ENCODE data around the gene TTC7B. TPM values are rescaled to one million over a fixed set of nuclear protein-coding genes. Genes with fewer than 3 reads are reported as not detected.

The TTC7B gene
- total RNA-seq, 2 experiments from 2014 or later, result 5.9 to 6.6 TPM

DNA sequence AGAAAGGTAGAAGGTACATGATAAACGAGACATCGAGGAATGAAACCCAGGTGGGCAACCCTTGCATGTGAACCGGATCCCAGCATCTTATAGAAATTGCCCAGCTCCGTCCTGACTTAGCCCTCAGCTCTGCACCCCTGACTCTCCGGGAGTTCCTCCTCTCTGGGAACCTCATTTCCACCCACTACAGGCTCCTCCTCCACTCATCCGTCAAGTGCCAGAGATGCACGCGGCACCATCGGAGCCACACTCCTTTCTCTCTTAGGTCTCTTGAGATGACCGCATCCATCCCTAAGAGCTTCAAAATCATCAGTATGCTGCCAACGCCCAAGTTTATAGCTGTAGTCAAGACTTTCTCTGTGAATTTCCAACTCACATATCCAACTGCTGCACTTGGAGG lies 84.7 kb downstream of the TTC7B start:
- H3K4me1 Mint-ChIP-seq, result no peaks in the 10 kb centered on the region
- H3K9me3 Mint-ChIP-seq, result no peaks in the 10 kb centered on the region
- peaks cover 6% of the 10 kb centered on the region for H3K27me3 Mint-ChIP-seq
- H3K36me3 Mint-ChIP-seq, result no peaks in the 10 kb centered on the region
- no peak overlapping the region for H3K27ac Mint-ChIP-seq
- POLR2A ChIA-PET, result no interaction called here
- ATAC-seq (ENCODE audit: low read depth) (no peak), DNase-seq (no peak)
- no peak overlapping the region for H3K4me3 Mint-ChIP-seq

DNA sequence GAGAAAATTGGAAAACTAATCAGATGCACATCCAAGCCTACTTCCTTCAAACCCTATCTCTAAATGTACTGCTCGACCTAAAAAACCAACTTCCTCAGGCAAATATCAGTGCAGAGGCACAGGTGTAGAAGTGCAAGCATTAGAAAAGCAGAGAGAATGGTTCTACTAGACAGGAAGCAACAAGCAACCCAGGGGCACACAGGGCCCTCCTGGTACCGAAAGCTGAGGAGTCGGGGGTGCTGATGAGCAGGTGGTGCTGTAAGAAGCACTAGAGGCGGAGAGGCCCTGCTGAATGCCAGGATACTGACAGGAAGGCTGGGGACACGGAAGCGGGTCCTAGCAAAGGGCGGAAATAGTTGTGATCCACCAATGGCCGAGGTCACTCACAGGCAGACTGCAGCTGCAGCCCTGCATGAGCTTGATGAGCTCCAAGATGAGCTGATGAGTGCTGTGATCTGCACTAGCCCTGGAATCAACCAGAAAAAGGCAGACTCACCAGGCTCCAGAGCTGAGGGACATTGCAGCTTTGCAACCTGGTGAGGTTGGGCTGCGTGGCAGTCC lies 85.9 kb downstream of the TTC7B start:
- POLR2A ChIA-PET, result no interaction called here
- ATAC-seq (ENCODE audit: low read depth), result no peak
- no peak overlapping the region for H3K27ac Mint-ChIP-seq

DNA sequence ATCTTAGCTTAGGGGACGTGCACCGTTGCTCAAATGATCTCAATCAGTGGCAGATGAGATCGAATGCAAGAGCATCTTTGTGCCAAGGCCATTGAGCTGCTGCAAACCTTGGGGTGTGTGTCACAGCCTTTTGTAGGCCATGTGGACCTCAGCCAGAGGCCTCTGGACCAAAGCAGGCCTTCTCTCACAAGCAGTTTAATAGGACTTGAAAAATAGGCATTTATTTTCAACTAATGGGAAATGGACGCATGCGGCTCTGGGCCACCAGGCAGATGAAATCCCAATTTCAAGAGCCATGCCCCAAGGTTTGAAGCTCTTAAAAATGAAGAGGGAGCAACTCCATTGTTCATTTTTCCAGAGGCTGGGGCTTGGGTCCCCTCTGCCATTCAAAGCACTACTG lies 87.3 kb downstream of the TTC7B start:
- no peaks in the 10 kb centered on the region for H3K4me1 Mint-ChIP-seq
- ATAC-seq (ENCODE audit: low read depth) (no peak), DNase-seq (no peak)
- no peaks in the 10 kb centered on the region for H3K36me3 Mint-ChIP-seq
- no peak overlapping the region for H3K27ac Mint-ChIP-seq
- H3K4me3 Mint-ChIP-seq, result no peak overlapping the region
- POLR2A ChIA-PET, result no interaction called here
- H3K27me3 Mint-ChIP-seq, result peaks cover 6% of the 10 kb centered on the region
- H3K9me3 Mint-ChIP-seq, result no peaks in the 10 kb centered on the region

More for the DNA sequence above, 85.9 kb downstream of the TTC7B start:
- no peaks in the 10 kb centered on the region for H3K36me3 Mint-ChIP-seq
- H3K27me3 Mint-ChIP-seq, result peaks cover 6% of the 10 kb centered on the region
- no peak for DNase-seq
- H3K4me3 Mint-ChIP-seq, result no peak overlapping the region
- no peaks in the 10 kb centered on the region for H3K9me3 Mint-ChIP-seq
- H3K4me1 Mint-ChIP-seq, result no peaks in the 10 kb centered on the region

DNA sequence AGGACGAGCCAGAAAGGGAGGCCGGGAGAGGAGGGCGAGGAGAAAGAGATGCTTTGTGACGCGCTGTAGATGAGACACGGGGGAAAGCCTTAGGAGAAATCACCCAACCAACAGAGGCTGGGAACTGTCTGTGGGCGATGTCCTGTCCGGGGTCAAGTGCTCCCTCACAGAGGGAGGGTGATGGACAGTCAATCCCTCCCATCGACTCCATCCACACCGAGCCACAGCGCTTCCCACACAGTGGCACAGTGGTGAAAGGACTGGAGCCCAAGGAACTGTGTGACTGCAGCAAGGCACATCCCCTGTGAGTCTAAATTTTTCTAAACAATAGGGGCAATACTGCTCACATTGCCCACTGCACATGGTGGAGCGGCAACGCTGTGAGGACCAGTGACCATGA lies 89.1 kb downstream of the TTC7B start:
- H3K9me3 Mint-ChIP-seq, result no peaks in the 10 kb centered on the region
- no peaks in the 10 kb centered on the region for H3K4me1 Mint-ChIP-seq
- H3K27me3 Mint-ChIP-seq, result peaks cover 2% of the 10 kb centered on the region
- POLR2A ChIA-PET, result no interaction called here
- DNase-seq (no peak), ATAC-seq (ENCODE audit: low read depth) (no peak)
- H3K36me3 Mint-ChIP-seq, result no peaks in the 10 kb centered on the region
- no peak overlapping the region for H3K4me3 Mint-ChIP-seq
- no peak overlapping the region for H3K27ac Mint-ChIP-seq

DNA sequence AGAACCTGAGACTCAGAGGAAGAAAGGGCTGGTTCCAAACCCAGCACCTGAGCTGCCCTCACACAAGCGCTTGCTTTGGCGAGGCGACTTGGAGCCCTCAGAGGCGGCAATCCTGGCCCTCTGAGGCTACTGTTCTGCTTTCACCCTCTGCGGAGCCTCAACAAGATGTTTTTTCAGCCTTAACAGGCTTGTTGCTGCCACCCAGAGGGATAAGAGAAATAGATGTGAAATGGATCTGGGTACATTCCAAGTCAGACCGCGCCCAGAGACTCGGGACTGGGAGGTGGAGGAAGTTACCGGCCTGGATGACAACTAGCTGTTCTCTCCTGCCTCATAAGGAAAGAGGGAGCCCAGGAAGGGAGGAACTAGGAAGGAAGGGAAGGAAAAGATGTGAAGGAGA lies 89.6 kb downstream of the TTC7B start:
- POLR2A ChIA-PET, result no interaction called here

DNA sequence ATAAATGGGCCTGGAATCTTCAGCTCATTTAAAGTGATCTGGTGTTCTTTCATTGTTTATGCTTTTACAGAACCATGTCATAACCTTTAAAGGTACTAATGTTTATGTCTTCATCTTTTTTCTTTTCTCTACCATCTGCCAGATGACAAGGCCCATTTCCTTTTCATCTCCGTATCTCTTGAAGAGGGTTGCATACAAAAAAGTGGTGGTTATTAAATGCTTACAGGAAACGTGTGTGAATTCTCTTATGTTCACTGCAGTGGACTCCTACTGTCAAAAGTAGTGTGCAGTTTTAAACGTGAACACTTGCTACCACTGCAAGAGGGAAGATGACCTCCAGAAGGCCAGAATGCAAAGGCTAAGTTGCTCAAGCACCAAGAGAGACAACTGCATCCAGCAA lies 91.4 kb downstream of the TTC7B start:
- no peaks in the 10 kb centered on the region for H3K9me3 Mint-ChIP-seq
- DNase-seq, result no peak
- POLR2A ChIA-PET, result no interaction called here

More for the DNA sequence above, 89.6 kb downstream of the TTC7B start:
- Mint-ChIP-seq H3K36me3 (no peaks in the 10 kb centered on the region), H3K27me3 (peaks cover 2% of the 10 kb centered on the region), H3K27ac (no peak overlapping the region), H3K4me1 (no peaks in the 10 kb centered on the region), H3K4me3 (no peak overlapping the region), H3K9me3 (no peaks in the 10 kb centered on the region)
- ATAC-seq (ENCODE audit: low read depth) (no peak), DNase-seq (no peak)

DNA sequence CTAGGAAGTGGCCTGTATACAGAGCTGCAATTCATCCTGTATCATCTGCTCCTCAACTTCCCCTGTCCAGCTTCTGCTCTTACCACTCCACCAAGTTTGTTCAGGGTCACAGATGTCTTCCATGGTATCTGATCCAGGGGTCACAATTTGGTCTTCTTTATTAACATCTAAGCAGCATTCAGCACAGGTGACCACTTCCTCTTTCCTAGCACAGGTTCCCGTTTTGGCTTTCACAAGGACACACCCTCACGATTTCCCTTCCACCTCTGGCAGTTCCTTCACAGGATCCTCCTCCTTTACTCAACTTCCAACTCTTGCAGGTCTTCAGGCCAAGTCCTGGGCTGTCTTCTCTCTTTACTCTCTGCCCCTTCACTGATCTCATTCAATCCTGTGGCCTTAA lies 93.6 kb downstream of the TTC7B start:
- DNase-seq (no peak), ATAC-seq (ENCODE audit: low read depth) (no peak)
- POLR2A ChIA-PET, result no interaction called here

More for the DNA sequence above, 91.4 kb downstream of the TTC7B start:
- no peak for ATAC-seq (ENCODE audit: low read depth)
- H3K4me1 Mint-ChIP-seq, result no peaks in the 10 kb centered on the region
- no peaks in the 10 kb centered on the region for H3K36me3 Mint-ChIP-seq
- no peak overlapping the region for H3K4me3 Mint-ChIP-seq
- no peak overlapping the region for H3K27ac Mint-ChIP-seq
- no peaks in the 10 kb centered on the region for H3K27me3 Mint-ChIP-seq

DNA sequence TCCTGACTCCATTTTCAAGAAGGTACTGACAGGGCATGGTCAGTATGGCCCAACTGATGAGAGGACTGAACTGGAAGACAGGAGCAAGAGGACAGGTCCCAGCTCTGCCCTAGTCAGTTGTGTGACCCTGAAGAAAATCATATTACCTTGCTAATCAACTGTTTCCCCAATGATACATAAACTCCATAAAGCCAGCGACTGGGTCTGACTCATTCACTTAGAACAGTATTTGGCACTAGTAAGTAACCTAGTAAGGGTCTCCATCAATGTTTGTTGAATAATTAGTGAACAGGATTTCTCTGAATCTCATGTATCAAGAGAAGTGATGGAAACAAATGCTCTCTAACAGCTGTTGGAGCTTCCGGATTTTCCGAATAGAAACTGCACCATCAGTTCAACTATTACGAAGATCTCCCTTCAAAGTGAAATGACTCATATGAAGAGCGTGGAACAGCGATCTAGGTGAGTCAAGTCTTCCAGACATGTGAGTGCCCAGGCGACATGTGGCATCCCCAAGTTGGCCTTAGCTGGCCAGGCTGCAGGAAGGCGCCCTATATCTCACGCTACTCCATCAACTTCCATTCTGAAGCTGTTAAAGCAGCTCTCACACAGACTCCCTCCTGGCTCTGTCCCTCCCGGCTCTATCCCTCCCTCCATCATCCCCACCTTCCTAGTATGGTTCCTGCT lies 94.5 kb downstream of the TTC7B start:
- Mint-ChIP-seq H3K36me3 (no peaks in the 10 kb centered on the region), H3K4me3 (no peak overlapping the region), H3K4me1 (no peaks in the 10 kb centered on the region), H3K27ac (no peak overlapping the region), H3K27me3 (peaks cover 1% of the 10 kb centered on the region), H3K9me3 (no peaks in the 10 kb centered on the region)
- ATAC-seq (ENCODE audit: low read depth) (no peak), DNase-seq (no peak)
- POLR2A ChIA-PET, result no interaction called here

More for the DNA sequence above, 93.6 kb downstream of the TTC7B start:
- H3K27ac Mint-ChIP-seq, result no peak overlapping the region
- no peaks in the 10 kb centered on the region for H3K27me3 Mint-ChIP-seq
- no peaks in the 10 kb centered on the region for H3K36me3 Mint-ChIP-seq
- H3K4me1 Mint-ChIP-seq, result no peaks in the 10 kb centered on the region
- H3K4me3 Mint-ChIP-seq, result no peak overlapping the region
- H3K9me3 Mint-ChIP-seq, result no peaks in the 10 kb centered on the region

DNA sequence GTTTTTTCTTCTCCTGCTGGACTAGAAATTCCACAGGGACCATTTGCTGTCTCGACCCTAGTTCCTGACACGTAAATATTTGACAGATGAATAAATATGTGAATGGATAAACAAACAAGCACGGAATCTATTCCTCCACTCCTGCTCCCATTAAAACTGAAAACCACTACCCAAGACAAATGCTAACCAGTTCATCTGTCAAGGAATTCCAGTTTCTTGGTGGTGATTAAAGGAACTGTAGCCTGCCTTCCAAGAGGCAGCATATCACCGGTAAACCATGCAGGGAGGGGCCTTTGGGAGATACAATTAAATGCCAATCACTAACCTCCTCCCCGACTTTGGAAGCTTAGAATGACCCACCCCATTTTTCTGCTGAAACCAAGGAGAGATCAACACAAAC lies 95.4 kb downstream of the TTC7B start:
- Mint-ChIP-seq H3K4me1 (no peaks in the 10 kb centered on the region), H3K27ac (no peak overlapping the region), H3K4me3 (no peak overlapping the region), H3K27me3 (peaks cover 3% of the 10 kb centered on the region), H3K36me3 (no peaks in the 10 kb centered on the region), H3K9me3 (no peaks in the 10 kb centered on the region)
- POLR2A ChIA-PET, result no interaction called here
- no peak for DNase-seq
- ATAC-seq (ENCODE audit: low read depth), result no peak

DNA sequence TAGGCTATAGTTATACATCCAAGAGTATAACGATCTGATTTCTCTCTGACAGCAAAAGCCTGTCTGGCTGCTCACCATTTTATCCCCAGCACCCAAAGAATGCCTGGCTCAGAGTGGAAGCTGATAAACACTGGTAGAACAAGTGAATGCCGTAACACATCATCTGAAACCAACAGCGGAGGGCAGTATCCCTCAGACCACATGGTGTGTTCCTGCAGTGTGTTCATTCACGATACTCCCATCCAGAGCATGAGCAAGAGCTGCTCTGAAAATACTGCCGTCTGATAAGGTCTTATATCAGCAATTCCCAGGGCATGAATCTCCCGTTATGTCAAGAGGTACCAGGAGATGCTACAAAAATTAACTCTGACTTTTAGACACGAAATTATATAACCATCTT lies 95.9 kb downstream of the TTC7B start:
- H3K27ac Mint-ChIP-seq, result no peak overlapping the region
- POLR2A ChIA-PET, result interaction anchor here (0.6 kb wide), 1 partner anchor 22 kb away, joined by 3 read pairs; no protein-coding TSS in a partner anchor
- no peak overlapping the region for H3K4me3 Mint-ChIP-seq
- H3K27me3 Mint-ChIP-seq, result peaks cover 3% of the 10 kb centered on the region
- H3K9me3 Mint-ChIP-seq, result no peaks in the 10 kb centered on the region
- no peak for DNase-seq
- no peak for ATAC-seq (ENCODE audit: low read depth)
- H3K4me1 Mint-ChIP-seq, result no peaks in the 10 kb centered on the region
- no peaks in the 10 kb centered on the region for H3K36me3 Mint-ChIP-seq

DNA sequence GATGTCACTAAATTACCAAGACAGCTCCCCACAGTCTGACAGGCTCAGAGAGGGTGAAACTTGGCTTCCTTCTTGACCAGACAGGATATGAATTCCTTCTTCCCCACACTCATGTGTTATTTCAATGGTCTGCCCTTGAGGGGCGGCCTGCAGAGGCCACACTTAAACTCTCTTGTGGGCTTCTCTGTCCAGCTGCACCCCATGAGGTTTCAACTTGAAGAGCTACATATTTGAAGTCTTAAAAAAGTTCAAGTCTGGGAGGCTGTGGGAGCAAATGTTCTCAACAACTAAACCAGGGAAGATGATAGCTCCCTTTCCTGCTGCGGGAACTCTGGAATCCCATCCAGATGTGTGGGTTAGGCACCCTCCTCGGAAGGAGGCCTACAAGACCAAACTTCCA lies 98.3 kb downstream of the TTC7B start:
- DNase-seq (no peak), ATAC-seq (ENCODE audit: low read depth) (no peak)
- H3K9me3 Mint-ChIP-seq, result no peaks in the 10 kb centered on the region
- no peaks in the 10 kb centered on the region for H3K4me1 Mint-ChIP-seq
- no peaks in the 10 kb centered on the region for H3K36me3 Mint-ChIP-seq
- no peak overlapping the region for H3K4me3 Mint-ChIP-seq
- H3K27me3 Mint-ChIP-seq, result peaks cover 3% of the 10 kb centered on the region
- no peak overlapping the region for H3K27ac Mint-ChIP-seq
- POLR2A ChIA-PET, result no interaction called here

DNA sequence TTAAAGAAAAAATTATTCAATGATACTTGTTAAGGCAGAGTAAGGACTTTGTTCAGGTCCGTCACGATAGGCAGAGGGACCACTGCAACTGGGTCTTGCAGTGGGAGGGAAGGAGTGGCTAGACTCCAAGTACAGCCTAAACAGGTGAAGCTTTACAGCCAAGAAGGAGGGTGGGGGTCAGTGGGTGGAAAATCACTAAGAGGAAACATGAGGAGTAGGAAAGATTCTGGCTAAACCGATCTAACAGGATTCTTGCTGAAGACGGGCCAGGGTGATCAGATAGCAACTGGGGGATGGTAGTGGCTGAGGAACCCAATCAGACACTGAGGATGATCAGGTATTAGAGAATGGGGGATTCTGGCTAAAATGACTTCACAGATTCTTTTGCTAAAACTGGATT lies 100.2 kb downstream of the TTC7B start:
- no peak overlapping the region for H3K4me3 Mint-ChIP-seq
- peaks cover 3% of the 10 kb centered on the region for H3K27me3 Mint-ChIP-seq
- no peak for DNase-seq
- H3K36me3 Mint-ChIP-seq, result no peaks in the 10 kb centered on the region
- no peak for ATAC-seq (ENCODE audit: low read depth)
- H3K27ac Mint-ChIP-seq, result no peak overlapping the region
- POLR2A ChIA-PET, result no interaction called here
- no peaks in the 10 kb centered on the region for H3K9me3 Mint-ChIP-seq
- no peaks in the 10 kb centered on the region for H3K4me1 Mint-ChIP-seq

DNA sequence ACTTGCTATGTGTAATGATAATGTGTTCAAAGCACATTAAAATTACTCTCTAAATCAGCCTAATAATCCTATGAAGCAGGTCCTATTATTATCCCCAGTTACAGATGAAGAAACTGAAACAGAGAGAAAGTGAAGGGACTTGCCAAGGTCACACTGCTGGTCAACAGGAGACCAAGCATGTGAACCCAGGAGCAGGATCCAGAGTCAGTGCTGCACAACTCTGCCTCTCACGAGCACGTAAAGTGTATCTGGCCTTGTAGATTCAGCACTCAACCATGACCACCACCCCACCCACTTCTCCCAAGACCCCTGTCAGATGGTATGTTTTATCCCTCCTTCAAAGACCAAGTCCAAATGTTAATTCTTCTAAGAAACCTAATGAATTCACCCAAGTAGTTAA lies 100.7 kb downstream of the TTC7B start:
- Mint-ChIP-seq H3K4me3 (no peak overlapping the region), H3K27me3 (peaks cover 5% of the 10 kb centered on the region), H3K9me3 (no peaks in the 10 kb centered on the region), H3K27ac (no peak overlapping the region), H3K4me1 (no peaks in the 10 kb centered on the region), H3K36me3 (no peaks in the 10 kb centered on the region)
- no peak for DNase-seq
- ATAC-seq (ENCODE audit: low read depth), result no peak
- POLR2A ChIA-PET, result no interaction called here

DNA sequence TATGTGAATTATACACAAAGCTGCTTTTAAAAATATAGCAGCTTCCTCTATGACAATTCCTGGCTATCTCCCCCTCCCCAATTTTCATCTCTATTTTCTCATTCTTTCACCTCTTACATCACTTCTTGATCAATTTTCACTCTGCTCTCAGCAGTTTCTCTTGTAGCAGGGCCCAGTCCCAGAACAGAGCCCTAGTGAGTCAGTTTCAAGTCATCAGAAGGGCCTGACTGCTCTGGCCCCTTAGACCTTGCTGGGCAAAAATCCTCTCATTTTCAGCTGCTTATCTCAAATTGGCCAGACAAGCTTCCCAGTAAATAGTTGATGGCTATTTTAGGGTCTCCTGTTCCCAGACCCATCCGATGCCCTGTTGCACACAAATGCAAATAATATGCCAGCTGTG lies 101.4 kb downstream of the TTC7B start:
- no peaks in the 10 kb centered on the region for H3K36me3 Mint-ChIP-seq
- no peaks in the 10 kb centered on the region for H3K9me3 Mint-ChIP-seq
- no peak overlapping the region for H3K4me3 Mint-ChIP-seq
- H3K4me1 Mint-ChIP-seq, result no peaks in the 10 kb centered on the region
- peaks cover 11% of the 10 kb centered on the region for H3K27me3 Mint-ChIP-seq
- DNase-seq (no peak), ATAC-seq (ENCODE audit: low read depth) (no peak)
- POLR2A ChIA-PET, result no interaction called here
- no peak overlapping the region for H3K27ac Mint-ChIP-seq
